ENCODE results near the gene SMYD3. TPM values are rescaled to one million over a fixed set of nuclear protein-coding genes. Genes with fewer than 3 reads are reported as not detected.
"Not testable (repeated sequence)": the region's sequence is repeated elsewhere in the genome, so short reads cannot be mapped to it uniquely, and the experiment has no call there.

Gene SMYD3
- total and polyA plus RNA-seq, 9 donors: 8.0 to 13.9 (median 9.6) TPM

- Histone ChIP-seq H3K4me3 (ENCODE audit: low read length) (no peak overlapping the region), H3K4me1 (ENCODE audit: control insufficient read depth, insufficient read depth, low read length) (no peaks in the 10 kb centered on the region), H3K36me3 (ENCODE audit: control insufficient read depth, insufficient read depth, low read length) (no peaks in the 10 kb centered on the region), H3K27ac (ENCODE audit: low read length) (no peak overlapping the region), H3K9me3 (replicated peaks; ENCODE audit: control insufficient read depth, low read depth, low read length) (no peaks in the 10 kb centered on the region), H3K27me3 (ENCODE audit: control insufficient read depth, insufficient read depth, low read length) (no peaks in the 10 kb centered on the region)
- WGBS (ENCODE audit: insufficient coverage): 74% methylated on average over 5 of the region's 5 CpGs
- no peak for DNase-seq
These were observed 673.1 kb downstream of the SMYD3 start for GRCh38 chr1:245834002-245834401.

GRCh38 chr1:245832771-245833527, 674.1 kb downstream of the SMYD3 start:
- no peak for DNase-seq
- no peak overlapping the region for H3K27ac ChIP-seq (ENCODE audit: low read length)
- no peaks in the 10 kb centered on the region for H3K36me3 ChIP-seq (ENCODE audit: control insufficient read depth, insufficient read depth, low read length)
- H3K27me3 ChIP-seq (ENCODE audit: control insufficient read depth, insufficient read depth, low read length): no peaks in the 10 kb centered on the region
- no peak overlapping the region for H3K4me3 ChIP-seq (ENCODE audit: low read length)
- 72% methylated on average over 2 of the region's 7 CpGs for WGBS (ENCODE audit: insufficient coverage)
- no peaks in the 10 kb centered on the region for H3K4me1 ChIP-seq (ENCODE audit: control insufficient read depth, insufficient read depth, low read length)
- H3K9me3 ChIP-seq (replicated peaks; ENCODE audit: control insufficient read depth, low read depth, low read length): no peaks in the 10 kb centered on the region

GRCh38 chr1:245831518-245831917, 675.6 kb downstream of the SMYD3 start:
- H3K27ac ChIP-seq (ENCODE audit: low read length): no peak overlapping the region
- no peak overlapping the region for H3K4me3 ChIP-seq (ENCODE audit: low read length)
- no peaks in the 10 kb centered on the region for H3K36me3 ChIP-seq (ENCODE audit: control insufficient read depth, insufficient read depth, low read length)
- no peak for DNase-seq
- no peaks in the 10 kb centered on the region for H3K9me3 ChIP-seq (replicated peaks; ENCODE audit: control insufficient read depth, low read depth, low read length)
- H3K4me1 ChIP-seq (ENCODE audit: control insufficient read depth, insufficient read depth, low read length): no peaks in the 10 kb centered on the region
- WGBS (ENCODE audit: insufficient coverage): 83% methylated on average over 1 of the region's 9 CpGs
- H3K27me3 ChIP-seq (ENCODE audit: control insufficient read depth, insufficient read depth, low read length): no peaks in the 10 kb centered on the region

- H3K4me1 ChIP-seq (ENCODE audit: control insufficient read depth, insufficient read depth, low read length): no peaks in the 10 kb centered on the region
- no peaks in the 10 kb centered on the region for H3K36me3 ChIP-seq (ENCODE audit: control insufficient read depth, insufficient read depth, low read length)
- no peaks in the 10 kb centered on the region for H3K27me3 ChIP-seq (ENCODE audit: control insufficient read depth, insufficient read depth, low read length)
- no peak overlapping the region for H3K4me3 ChIP-seq (ENCODE audit: low read length)
- no peak overlapping the region for H3K27ac ChIP-seq (ENCODE audit: low read length)
- H3K9me3 ChIP-seq (replicated peaks; ENCODE audit: control insufficient read depth, low read depth, low read length): no peaks in the 10 kb centered on the region
- no peak for DNase-seq
These were observed 677.3 kb downstream of the SMYD3 start for GRCh38 chr1:245829826-245830225.

- WGBS (ENCODE audit: insufficient coverage): no CpG with 5 or more reads among the region's 3 CpGs
- Histone ChIP-seq H3K27me3 (ENCODE audit: control insufficient read depth, insufficient read depth, low read length) (no peaks in the 10 kb centered on the region), H3K27ac (ENCODE audit: low read length) (no peak overlapping the region), H3K4me3 (ENCODE audit: low read length) (no peak overlapping the region), H3K36me3 (ENCODE audit: control insufficient read depth, insufficient read depth, low read length) (no peaks in the 10 kb centered on the region), H3K4me1 (ENCODE audit: control insufficient read depth, insufficient read depth, low read length) (no peaks in the 10 kb centered on the region), H3K9me3 (replicated peaks; ENCODE audit: control insufficient read depth, low read depth, low read length) (no peaks in the 10 kb centered on the region)
- no peak for DNase-seq
These were observed 677.9 kb downstream of the SMYD3 start for GRCh38 chr1:245829194-245829593.

- WGBS (ENCODE audit: insufficient coverage): 93% methylated on average over 10 of the region's 10 CpGs
- no peaks in the 10 kb centered on the region for H3K4me1 ChIP-seq (ENCODE audit: control insufficient read depth, insufficient read depth, low read length)
- no peak for DNase-seq
These were observed 679.8 kb downstream of the SMYD3 start for GRCh38 chr1:245827301-245827700.

GRCh38 chr1:245825128-245825901, 681.8 kb downstream of the SMYD3 start:
- H3K9me3 ChIP-seq (replicated peaks; ENCODE audit: control insufficient read depth, low read depth, low read length): no peaks in the 10 kb centered on the region
- DNase-seq: peak; percentile 12
- no peaks in the 10 kb centered on the region for H3K36me3 ChIP-seq (ENCODE audit: control insufficient read depth, insufficient read depth, low read length)
- WGBS (ENCODE audit: insufficient coverage): 78% methylated on average over 6 of the region's 13 CpGs
- no peaks in the 10 kb centered on the region for H3K27me3 ChIP-seq (ENCODE audit: control insufficient read depth, insufficient read depth, low read length)
- H3K27ac ChIP-seq (ENCODE audit: low read length): no peak overlapping the region
- H3K4me3 ChIP-seq (ENCODE audit: low read length): no peak overlapping the region
- H3K4me1 ChIP-seq (ENCODE audit: control insufficient read depth, insufficient read depth, low read length): no peaks in the 10 kb centered on the region

More at GRCh38 chr1:245827301-245827700, 679.8 kb downstream of the SMYD3 start:
- no peaks in the 10 kb centered on the region for H3K27me3 ChIP-seq (ENCODE audit: control insufficient read depth, insufficient read depth, low read length)
- H3K4me3 ChIP-seq (ENCODE audit: low read length): no peak overlapping the region
- H3K36me3 ChIP-seq (ENCODE audit: control insufficient read depth, insufficient read depth, low read length): no peaks in the 10 kb centered on the region
- no peaks in the 10 kb centered on the region for H3K9me3 ChIP-seq (replicated peaks; ENCODE audit: control insufficient read depth, low read depth, low read length)
- H3K27ac ChIP-seq (ENCODE audit: low read length): no peak overlapping the region

GRCh38 chr1:245823408-245824147, 683.5 kb downstream of the SMYD3 start:
- WGBS (ENCODE audit: insufficient coverage): 50% methylated on average over 10 of the region's 13 CpGs
- no peak overlapping the region for H3K4me3 ChIP-seq (ENCODE audit: low read length)
- DNase-seq: peak; percentile 56

GRCh38 chr1:245822996-245823395, 684.1 kb downstream of the SMYD3 start:
- 54% methylated on average over 9 of the region's 11 CpGs for WGBS (ENCODE audit: insufficient coverage)
- no peak for DNase-seq
- Histone ChIP-seq H3K27me3 (ENCODE audit: control insufficient read depth, insufficient read depth, low read length) (no peaks in the 10 kb centered on the region), H3K4me1 (ENCODE audit: control insufficient read depth, insufficient read depth, low read length) (no peaks in the 10 kb centered on the region), H3K4me3 (ENCODE audit: low read length) (no peak overlapping the region), H3K9me3 (replicated peaks; ENCODE audit: control insufficient read depth, low read depth, low read length) (no peaks in the 10 kb centered on the region), H3K36me3 (ENCODE audit: control insufficient read depth, insufficient read depth, low read length) (no peaks in the 10 kb centered on the region), H3K27ac (ENCODE audit: low read length) (no peak overlapping the region)

More at GRCh38 chr1:245823408-245824147, 683.5 kb downstream of the SMYD3 start:
- Histone ChIP-seq H3K27ac (ENCODE audit: low read length) (no peak overlapping the region), H3K4me1 (ENCODE audit: control insufficient read depth, insufficient read depth, low read length) (no peaks in the 10 kb centered on the region), H3K9me3 (replicated peaks; ENCODE audit: control insufficient read depth, low read depth, low read length) (no peaks in the 10 kb centered on the region), H3K36me3 (ENCODE audit: control insufficient read depth, insufficient read depth, low read length) (no peaks in the 10 kb centered on the region), H3K27me3 (ENCODE audit: control insufficient read depth, insufficient read depth, low read length) (no peaks in the 10 kb centered on the region)

- H3K9me3 ChIP-seq (replicated peaks; ENCODE audit: control insufficient read depth, low read depth, low read length); H3K4me1 ChIP-seq (ENCODE audit: control insufficient read depth, insufficient read depth, low read length); H3K4me3 ChIP-seq (ENCODE audit: low read length); H3K27me3 ChIP-seq (ENCODE audit: control insufficient read depth, insufficient read depth, low read length); H3K27ac ChIP-seq (ENCODE audit: low read length); H3K36me3 ChIP-seq (ENCODE audit: control insufficient read depth, insufficient read depth, low read length); DNase-seq: not testable (repeated sequence)
- WGBS (ENCODE audit: insufficient coverage): no CpG with 5 or more reads among the region's 6 CpGs
These were observed 688.7 kb downstream of the SMYD3 start for GRCh38 chr1:245818363-245818762.
